Measurements from ENCODE around the gene SEMA3B. TPM values are rescaled to one million over a fixed set of nuclear protein-coding genes. Genes with fewer than 3 reads are reported as not detected.

Gene SEMA3B
- total RNA-seq, 4 donors from 2014 or later: 59.5 to 423 (median 122) TPM

DNA sequence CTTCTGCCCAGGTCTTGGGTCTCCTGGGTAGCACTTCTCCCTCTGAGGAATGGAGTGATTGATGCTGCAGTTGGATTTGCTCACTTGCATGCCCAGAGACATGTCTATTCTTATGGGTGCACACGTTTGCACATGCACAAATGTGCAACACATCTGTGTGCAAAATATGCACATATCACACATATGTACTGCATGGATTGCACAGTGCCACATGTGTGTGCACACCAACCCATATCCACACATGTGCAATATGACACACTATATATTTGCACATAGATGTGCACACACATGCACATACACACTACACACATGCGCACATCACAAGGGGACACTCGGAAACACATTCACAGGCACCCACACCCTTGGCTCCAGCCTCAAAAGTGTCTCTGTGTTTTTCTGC is 671 bp upstream of the SEMA3B start:
- Histone ChIP-seq H3K9me3 (no peaks in the 10 kb centered on the region), H3K27ac (peak overlapping the region; percentile 85 to 96 (median 88)), H3K4me1 (peaks cover 55 to 82% (median 61%) of the 10 kb centered on the region in 4 donors), H3K36me3 (no peaks in the 10 kb centered on the region), H3K27me3 (peaks cover under 1% of the 10 kb centered on the region), H3K4me3 (peak overlapping the region in 2 of 4 donors; percentile 32 to 48)
- WGBS, 2 donors (ENCODE audit: low coverage in 1 of 2): 20 to 28% methylated on average over 1 to 3 of the region's 3 CpGs
- DNase-seq: no peak
- TF ChIP-seq CTCF (IDR thresholded peaks at IDR 0.05): no peak
- TF ChIP-seq EP300 (IDR thresholded peaks at IDR 0.05; ENCODE audit: low read depth): no peak
- TF ChIP-seq POLR2AphosphoS5 (IDR thresholded peaks at IDR 0.05): no peak
- TF ChIP-seq POLR2A (IDR thresholded peaks at IDR 0.05): no peak
- in situ Hi-C loops (cut with MboI; ENCODE audit: low pct_ligation_motif_present in 1 of 4, low pct_unique_long_range_greater_than_20kb in 1 of 4, low sequenced_read_pairs in 3 of 4): no loop called here
- intact Hi-C loops (cut with DNase I; ENCODE audit: low total_unique reads): no loop called here

DNA sequence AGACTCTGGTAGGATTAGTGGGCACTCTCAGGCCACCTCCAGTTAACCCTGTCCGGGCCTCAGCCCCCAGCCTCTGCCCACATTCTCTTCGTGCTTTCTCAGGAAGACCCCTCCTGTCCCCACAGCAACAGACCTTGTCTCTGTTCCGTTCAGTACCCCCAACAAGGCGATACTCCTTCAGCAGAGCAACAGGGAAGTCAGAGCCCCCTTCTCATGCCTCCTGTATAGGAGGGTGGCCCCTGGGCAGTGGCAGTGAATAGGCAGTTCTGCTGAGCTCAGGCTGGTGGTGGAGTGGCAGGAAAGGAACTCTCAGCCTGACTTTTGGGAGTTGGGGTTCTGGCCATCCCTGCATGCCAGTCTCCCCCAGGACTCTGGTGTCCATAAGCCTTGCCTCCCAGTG is 513 bp downstream of the SEMA3B start:
- TF ChIP-seq EP300 (IDR thresholded peaks at IDR 0.05; ENCODE audit: low read depth) (no peak), POLR2A (IDR thresholded peaks at IDR 0.05) (no peak), POLR2AphosphoS5 (IDR thresholded peaks at IDR 0.05) (no peak), CTCF (IDR thresholded peaks at IDR 0.05) (no peak)
- in situ Hi-C loops (cut with MboI; ENCODE audit: low pct_ligation_motif_present in 1 of 4, low pct_unique_long_range_greater_than_20kb in 1 of 4, low sequenced_read_pairs in 3 of 4) (no loop called here), intact Hi-C loops (cut with DNase I; ENCODE audit: low total_unique reads) (no loop called here)
- Histone ChIP-seq H3K4me3 (peak overlapping the region in 3 of 4 donors; percentile 31 to 41 (median 32)), H3K27me3 (peaks cover 9% of the 10 kb centered on the region), H3K36me3 (no peaks in the 10 kb centered on the region), H3K9me3 (no peaks in the 10 kb centered on the region), H3K27ac (peak overlapping the region; percentile 85 to 96 (median 88)), H3K4me1 (peaks cover 53 to 87% (median 65%) of the 10 kb centered on the region in 4 donors)
- no peak for DNase-seq
- WGBS, 2 donors (ENCODE audit: low coverage in 1 of 2): 30% methylated on average over 4 of the region's 4 CpGs; no CpG with 5 or more reads in 1 of the 2 donors

GRCh38 chr3:50269977-50270413 is 1.0 kb downstream of the SEMA3B start:
- intact Hi-C loops (cut with DNase I; ENCODE audit: low total_unique reads): loop anchor here (5.0 to 10.0 kb wide), 2 partner anchors 78 to 145 kb away; partner anchors contain the start of gene GNAT1
- 62% methylated on average over 3 of the region's 8 CpGs; no CpG with 5 or more reads in 1 of the 2 donors for WGBS, 2 donors (ENCODE audit: low coverage in 1 of 2)
- peaks cover 50 to 85% (median 61%) of the 10 kb centered on the region in 4 donors for H3K4me1 ChIP-seq
- H3K27me3 ChIP-seq: peaks cover 14% of the 10 kb centered on the region
- H3K27ac ChIP-seq: peak overlapping the region; percentile 85 to 96 (median 88)
- peak overlapping the region in 2 of 4 donors; percentile 32 to 41 for H3K4me3 ChIP-seq
- H3K36me3 ChIP-seq: no peaks in the 10 kb centered on the region
- in situ Hi-C loops (cut with MboI; ENCODE audit: low pct_ligation_motif_present in 1 of 4, low pct_unique_long_range_greater_than_20kb in 1 of 4, low sequenced_read_pairs in 3 of 4): loop anchor here in 1 of 4 donors (5.0 kb wide), 1 partner anchor 78 kb away; the partner anchor contains the start of gene GNAT1
- no peak for TF ChIP-seq POLR2A (IDR thresholded peaks at IDR 0.05)
- TF ChIP-seq CTCF (IDR thresholded peaks at IDR 0.05): no peak
- no peak for TF ChIP-seq POLR2AphosphoS5 (IDR thresholded peaks at IDR 0.05)
- no peak for TF ChIP-seq EP300 (IDR thresholded peaks at IDR 0.05; ENCODE audit: low read depth)
- no peaks in the 10 kb centered on the region for H3K9me3 ChIP-seq
- DNase-seq: no peak

GRCh38 chr3:50270422-50271224 is 1.7 kb downstream of the SEMA3B start:
- no peak for DNase-seq
- H3K27me3 ChIP-seq: peaks cover 20% of the 10 kb centered on the region
- TF ChIP-seq CTCF (IDR thresholded peaks at IDR 0.05) (no peak), POLR2AphosphoS5 (IDR thresholded peaks at IDR 0.05) (peak in 1 of 3 donors; percentile 25)
- peak overlapping the region; percentile 85 to 96 (median 88) for H3K27ac ChIP-seq
- peak overlapping the region in 1 of 4 donors; percentile 41 for H3K4me3 ChIP-seq
- WGBS, 2 donors (ENCODE audit: low coverage in 1 of 2): 74 to 100% methylated on average over 1 to 19 of the region's 19 CpGs
- intact Hi-C loops (cut with DNase I; ENCODE audit: low total_unique reads): loop anchor here (5.0 to 10.0 kb wide), 2 partner anchors 78 to 146 kb away; partner anchors contain the start of gene GNAT1
- H3K36me3 ChIP-seq: no peaks in the 10 kb centered on the region
- H3K4me1 ChIP-seq: peaks cover 44 to 79% (median 57%) of the 10 kb centered on the region in 4 donors
- in situ Hi-C loops (cut with MboI; ENCODE audit: low pct_ligation_motif_present in 1 of 4, low pct_unique_long_range_greater_than_20kb in 1 of 4, low sequenced_read_pairs in 3 of 4): loop anchor here in 1 of 4 donors (5.0 kb wide), 1 partner anchor 78 kb away; the partner anchor contains the start of gene GNAT1
- no peaks in the 10 kb centered on the region for H3K9me3 ChIP-seq
